Measurements from ENCODE around the gene POLA1.

POLA1 gene

GRCh38 chrX:24692305-24692704 lies 1.4 kb upstream of the POLA1 start:
- DNase-seq, result no peak

GRCh38 chrX:24694825-24695224 lies 1.1 kb downstream of the POLA1 start:
- DNase-seq, result peak; percentile 20

- DNase-seq, result no peak
These were observed 2.6 kb downstream of the POLA1 start for GRCh38 chrX:24696294-24696693.

GRCh38 chrX:24702362-24703184 lies 8.9 kb downstream of the POLA1 start:
- no peak for DNase-seq

- no peak for DNase-seq
These were observed 9.4 kb downstream of the POLA1 start for GRCh38 chrX:24703185-24703494.

GRCh38 chrX:24718771-24719170 lies 25.1 kb downstream of the POLA1 start:
- no peak for DNase-seq

GRCh38 chrX:24720036-24720435 lies 26.3 kb downstream of the POLA1 start:
- DNase-seq, result no peak

GRCh38 chrX:24728530-24728929 lies 34.8 kb downstream of the POLA1 start:
- no peak for DNase-seq

- DNase-seq, result peak; percentile 5
These were observed 39.2 kb downstream of the POLA1 start for GRCh38 chrX:24732766-24733500.

- no peak for DNase-seq
These were observed 47.6 kb downstream of the POLA1 start for GRCh38 chrX:24741330-24741729.

GRCh38 chrX:24748196-24748595 lies 54.5 kb downstream of the POLA1 start:
- DNase-seq, result no peak

- DNase-seq, result no peak
These were observed 66.1 kb downstream of the POLA1 start for GRCh38 chrX:24759786-24760185.

GRCh38 chrX:24760363-24761000 lies 66.8 kb downstream of the POLA1 start:
- DNase-seq, result no peak

GRCh38 chrX:24761306-24761705 lies 67.6 kb downstream of the POLA1 start:
- no peak for DNase-seq

- DNase-seq, result no peak
These were observed 70.3 kb downstream of the POLA1 start for GRCh38 chrX:24763989-24764388.

- DNase-seq, result no peak
These were observed 73.8 kb downstream of the POLA1 start for GRCh38 chrX:24767557-24767956.

- DNase-seq, result no peak
These were observed 74.8 kb downstream of the POLA1 start for GRCh38 chrX:24768556-24768955.

- no peak for DNase-seq
These were observed 80.9 kb downstream of the POLA1 start for GRCh38 chrX:24774650-24775049.

GRCh38 chrX:24775891-24776290 lies 82.2 kb downstream of the POLA1 start:
- no peak for DNase-seq

GRCh38 chrX:24777660-24778059 lies 83.9 kb downstream of the POLA1 start:
- DNase-seq, result no peak

GRCh38 chrX:24782011-24782410 lies 88.3 kb downstream of the POLA1 start:
- no peak for DNase-seq

- no peak for DNase-seq
These were observed 95.3 kb downstream of the POLA1 start for GRCh38 chrX:24789047-24789446.

- no peak for DNase-seq
These were observed 96.4 kb downstream of the POLA1 start for GRCh38 chrX:24790166-24790565.

GRCh38 chrX:24796204-24796603 lies 102.5 kb downstream of the POLA1 start:
- no peak for DNase-seq
